GM10248 (cell line): ENCODE measurements around the gene MBD2.

Source experiments
- CTCF ChIA-PET: fragments of 300-600 bp; sonication (Branson Sonifier 250); formaldehyde crosslinking; extraction: SDS; loops from one replicate; lab custom pipeline; 2021; ENCODE audit warnings: antibody characterized with exemption; lab: Yijun Ruan, JAX
- POLR2A ChIA-PET: fragments of 350-650 bp; sonication (Branson Sonifier 250); formaldehyde crosslinking; extraction: SDS; loops from one replicate; lab custom pipeline; 2020; ENCODE audit warnings: antibody characterized with exemption; lab: Yijun Ruan, JAX
- DNase-seq: peaks from one replicate; pipeline ENCODE4 v3.0.0; 2012; ENCODE audit errors: extremely low spot score
- CTCF ChIP-seq: IDR thresholded peaks from 2 replicates; pipeline ENCODE4 v1.5.1; 2012; ENCODE audit warnings: mild to moderate bottlenecking, low read depth; ENCODE audit errors: extremely low read depth, missing control alignments, control extremely low read depth

The MBD2 gene

DNA sequence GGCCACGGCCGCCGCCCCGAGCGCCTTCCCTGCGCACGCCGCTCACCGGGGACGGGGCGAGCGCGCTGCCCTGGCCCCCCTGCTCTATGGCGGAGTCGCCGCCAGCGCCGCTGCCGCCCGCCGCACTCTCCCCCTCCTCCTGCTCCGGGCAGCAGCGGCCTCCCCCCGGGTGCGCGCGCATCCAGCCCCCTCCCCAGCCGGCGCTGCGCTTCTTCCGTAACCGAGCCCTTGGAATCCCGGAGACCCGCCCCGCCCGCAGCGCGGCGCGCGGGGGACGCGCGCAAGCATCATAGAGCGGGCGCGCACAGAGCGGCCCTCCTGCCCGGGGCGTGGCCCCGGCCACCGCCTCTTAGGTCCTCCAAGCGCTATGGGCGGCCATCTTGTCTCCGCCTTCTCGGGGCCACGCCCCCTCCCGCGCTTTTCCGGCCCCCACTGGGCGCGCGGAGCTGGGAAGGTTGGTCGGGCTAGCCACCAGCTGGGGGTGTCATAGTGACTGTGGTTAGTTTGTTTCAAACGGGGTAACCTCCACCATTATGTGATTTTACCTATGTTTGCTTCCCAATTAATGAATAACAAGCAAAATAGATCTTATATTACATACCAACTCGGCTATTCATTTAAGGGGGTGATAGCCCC is at the start of gene MBD2:
Gene MBD2 (minus strand): TSS at position 291 of the 636 bp plus-strand sequence. CDS start 110 bp downstream, at position 181.
- TF ChIP-seq CTCF, result peak; percentile 53
- DNase-seq, result peak; percentile 92
- ChIA-PET CTCF (interaction anchor here (0.7 to 1.3 kb wide), 8 partner anchors 13 to 71 kb away, joined by 3 to 8 read pairs (median 3); partner anchors contain the start of gene POLI), POLR2A (no interaction called here)

DNA sequence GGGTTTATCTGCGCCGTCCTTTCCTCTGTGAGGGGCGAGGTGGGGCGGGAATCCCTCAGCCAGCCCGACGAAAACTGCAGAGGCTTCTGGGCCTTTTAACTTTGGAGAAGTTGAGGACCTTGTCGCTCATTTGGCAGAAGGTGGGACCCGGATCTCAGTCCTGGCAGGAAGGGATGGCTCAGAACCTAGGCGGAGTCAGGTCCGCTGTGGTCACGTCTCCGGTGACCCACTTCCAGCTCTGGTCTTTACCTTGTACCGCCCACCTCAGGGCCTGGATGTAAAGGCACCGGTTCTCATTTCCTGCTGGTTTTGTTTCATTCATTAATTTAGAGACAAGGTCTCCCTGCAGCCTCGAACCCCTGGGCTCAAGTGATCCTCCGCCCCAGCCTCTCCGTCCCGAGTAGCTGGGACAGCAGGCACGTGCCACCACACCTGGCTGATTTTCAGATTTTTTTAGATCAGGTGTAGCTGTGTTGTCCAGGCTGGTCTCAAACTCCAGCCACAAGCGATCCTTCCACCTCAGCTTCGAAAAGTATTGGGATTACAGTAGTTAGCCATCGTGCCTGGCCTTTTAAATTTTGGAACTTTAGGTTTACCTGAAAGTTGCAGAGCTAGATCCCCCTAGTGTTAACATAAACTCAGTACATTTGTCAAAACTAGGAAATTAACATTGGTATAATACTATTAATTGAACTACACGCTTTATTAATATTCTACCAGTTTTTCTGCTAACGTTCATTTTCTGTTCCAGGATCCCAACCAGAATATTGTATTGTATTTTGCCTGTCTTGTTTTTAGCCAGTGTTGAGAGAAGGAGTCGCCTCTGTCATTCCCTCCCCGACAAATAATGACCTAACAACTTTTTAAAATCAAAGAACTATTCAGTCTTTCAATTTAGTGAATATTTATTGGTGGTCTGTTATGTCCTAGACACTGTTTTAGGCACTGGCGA is 45.7 kb upstream of the MBD2 start:
- TF ChIP-seq CTCF, result peak; percentile 51
- ChIA-PET CTCF (interaction anchor here (0.7 to 4.0 kb wide), 28 partner anchors 9 to 362 kb away, joined by 3 to 37 read pairs (median 6); partner anchors contain the start of genes C18orf54, MBD2 and STARD6), POLR2A (interaction anchor here (0.6 to 1.2 kb wide), 6 partner anchors 56 to 318 kb away, joined by 3 to 5 read pairs (median 3); partner anchors contain the start of genes C18orf54 and STARD6)
- DNase-seq, result peak; percentile 41

DNA sequence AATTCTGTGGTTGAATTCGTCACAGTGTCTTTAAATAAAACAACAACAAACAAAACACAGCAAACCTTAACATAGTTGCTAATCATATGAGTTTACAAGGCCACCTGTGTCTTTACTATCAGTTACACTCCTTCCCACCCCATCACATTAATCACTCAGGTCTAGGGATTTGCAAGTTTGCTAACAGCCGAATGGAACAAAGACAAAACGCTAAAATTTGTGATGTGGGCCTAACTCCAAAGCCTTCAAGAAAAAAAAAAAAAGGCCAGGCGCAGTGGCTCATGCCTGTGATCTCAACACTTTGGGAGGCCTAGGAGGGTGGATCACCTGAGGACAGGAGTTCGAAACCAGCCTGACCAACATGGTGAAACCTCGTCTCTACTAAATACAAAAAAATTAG is 44.3 kb upstream of the MBD2 start:
- POLR2A ChIA-PET, result no interaction called here
- DNase-seq, result no peak

DNA sequence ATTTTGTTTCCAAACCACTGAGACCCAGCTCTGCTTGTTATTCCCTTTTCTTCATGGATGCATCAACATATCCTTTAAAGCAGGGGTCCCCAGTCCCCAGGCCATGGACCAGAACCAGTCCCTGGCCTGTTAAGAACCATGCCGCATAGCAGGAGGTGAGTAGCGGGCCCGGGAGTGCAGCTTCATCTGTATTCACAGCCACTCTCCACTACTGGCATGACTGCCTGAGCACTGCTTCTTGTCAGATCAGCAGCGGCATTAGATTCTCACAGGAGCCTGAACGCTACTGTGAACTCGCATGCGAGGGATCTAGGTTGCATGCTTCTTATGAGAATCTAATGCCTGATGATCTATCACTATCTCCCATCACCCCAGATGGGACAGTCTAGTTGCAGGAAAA is 43.2 kb upstream of the MBD2 start:
- DNase-seq, result no peak
- ChIA-PET POLR2A (no interaction called here), CTCF (interaction anchor here (1.3 kb wide), 1 partner anchor 16 kb away, joined by 3 read pairs; no protein-coding TSS in a partner anchor)
- no peak for TF ChIP-seq CTCF

More for the DNA sequence above, 44.3 kb upstream of the MBD2 start:
- no peak for TF ChIP-seq CTCF
- CTCF ChIA-PET, result interaction anchor here (4.0 kb wide), 1 partner anchor 46 kb away, joined by 37 read pairs; no protein-coding TSS in a partner anchor

DNA sequence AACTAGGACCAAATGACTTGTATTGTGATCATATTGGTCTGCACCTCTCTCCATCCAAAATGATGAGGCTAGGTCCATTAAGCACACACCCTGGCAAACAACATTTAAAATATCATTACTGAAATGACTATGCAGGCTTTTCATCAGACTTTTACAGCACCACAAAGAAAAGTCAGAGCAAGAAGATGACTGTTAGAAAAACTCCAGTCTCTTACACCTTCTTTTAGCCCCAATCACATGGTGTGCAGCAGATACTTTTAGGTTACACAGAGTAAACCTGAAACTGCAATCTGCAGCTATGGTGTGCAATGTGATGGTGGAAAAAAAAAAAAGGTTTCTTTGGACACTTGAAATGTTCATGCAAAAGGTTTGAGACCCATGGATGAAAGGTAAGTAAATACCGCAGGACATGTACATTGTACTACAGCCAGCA is 39.5 kb upstream of the MBD2 start:
- ChIA-PET CTCF (no interaction called here), POLR2A (interaction anchor here (0.6 to 0.7 kb wide), 2 partner anchors 22 to 23 kb away, joined by 3 to 4 read pairs; no protein-coding TSS in a partner anchor)
- peak; percentile 70 for DNase-seq
- TF ChIP-seq CTCF, result no peak

- ChIA-PET CTCF (interaction anchor here (1.6 kb wide), 1 partner anchor 11 kb away, joined by 8 read pairs; no protein-coding TSS in a partner anchor), POLR2A (no interaction called here)
- peak; percentile 67 for DNase-seq
- TF ChIP-seq CTCF, result no peak
These were observed 37.4 kb upstream of the MBD2 start for GRCh38 chr18:54261894-54262293.
